Body of pancreas (tissue), 4 donors: ENCODE results near the gene TMTC2.

Experiments used
- POLR2A ChIP-seq, 3 donors: fragments of 450-650 bp; IDR thresholded peaks; one replicate each; pipeline ENCODE4 v1.6.1; 2016; ENCODE audit warnings: antibody characterized with exemption in 3 of 3, mild to moderate bottlenecking in 2 of 3
- TF ChIP-seq, protein P1 (sequence below), 7 experiments: fragments of 450-650 bp in 4 of 7; fragments of 200-600 bp in 3 of 7; sonication (generic) in 3 of 7; IDR thresholded peaks; one replicate each; pipeline ENCODE4 v1.5.1; 2016 to 2019; ENCODE audit warnings: antibody characterized with exemption in 7 of 7

DNA sequence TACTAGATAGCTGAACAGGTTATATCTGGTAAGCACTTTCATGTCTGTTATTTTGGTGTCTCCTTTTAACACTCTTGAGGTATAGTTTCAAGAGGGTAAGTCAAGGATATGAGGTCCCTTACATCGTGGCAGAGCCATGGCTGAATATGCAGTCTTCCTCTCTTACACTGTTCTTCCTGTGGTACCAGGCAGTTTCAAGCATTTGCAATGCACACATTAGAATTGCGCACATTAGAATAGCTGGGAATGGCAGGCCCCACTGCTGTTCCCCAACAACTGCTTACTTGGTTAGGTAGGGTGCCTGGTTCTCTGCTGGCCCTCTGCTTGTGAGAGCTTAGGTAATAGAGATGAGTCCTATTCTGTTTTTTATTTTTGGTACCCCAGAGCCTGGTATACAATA is 41.2 kb downstream of the TMTC2 start:
- TF ChIP-seq, protein P1, sequence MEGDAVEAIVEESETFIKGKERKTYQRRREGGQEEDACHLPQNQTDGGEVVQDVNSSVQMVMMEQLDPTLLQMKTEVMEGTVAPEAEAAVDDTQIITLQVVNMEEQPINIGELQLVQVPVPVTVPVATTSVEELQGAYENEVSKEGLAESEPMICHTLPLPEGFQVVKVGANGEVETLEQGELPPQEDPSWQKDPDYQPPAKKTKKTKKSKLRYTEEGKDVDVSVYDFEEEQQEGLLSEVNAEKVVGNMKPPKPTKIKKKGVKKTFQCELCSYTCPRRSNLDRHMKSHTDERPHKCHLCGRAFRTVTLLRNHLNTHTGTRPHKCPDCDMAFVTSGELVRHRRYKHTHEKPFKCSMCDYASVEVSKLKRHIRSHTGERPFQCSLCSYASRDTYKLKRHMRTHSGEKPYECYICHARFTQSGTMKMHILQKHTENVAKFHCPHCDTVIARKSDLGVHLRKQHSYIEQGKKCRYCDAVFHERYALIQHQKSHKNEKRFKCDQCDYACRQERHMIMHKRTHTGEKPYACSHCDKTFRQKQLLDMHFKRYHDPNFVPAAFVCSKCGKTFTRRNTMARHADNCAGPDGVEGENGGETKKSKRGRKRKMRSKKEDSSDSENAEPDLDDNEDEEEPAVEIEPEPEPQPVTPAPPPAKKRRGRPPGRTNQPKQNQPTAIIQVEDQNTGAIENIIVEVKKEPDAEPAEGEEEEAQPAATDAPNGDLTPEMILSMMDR (IDR thresholded peaks at IDR 0.05): no peak
- TF ChIP-seq POLR2A (IDR thresholded peaks at IDR 0.05): no peak
